Measurements from ENCODE around the gene SLC16A4. TPM values are rescaled to one million over a fixed set of nuclear protein-coding genes. Genes with fewer than 3 reads are reported as not detected.

The SLC16A4 gene
- total and polyA plus RNA-seq, 10 of the 15 experiments (the other 5 are each of a cell fraction or from before 2014, with no cell fraction given) = 0.13 to 2.2 (median 0.26) TPM; not detected in 1

- TF ChIP-seq REST (IDR thresholded peaks at IDR 0.05; ENCODE audit: low read depth, low read length) (no peak), NRF1 (conservative IDR thresholded peaks at IDR 0.05; ENCODE audit: low read depth, low read length) (no peak), ESRRA (IDR thresholded peaks at IDR 0.05; ENCODE audit: low read length) (no peak), MEF2B (IDR thresholded peaks at IDR 0.05; ENCODE audit: partially characterized antibody, poor library complexity, severe bottlenecking) (peak; percentile 68), ZSCAN29 (IDR thresholded peaks at IDR 0.05) (no peak), HDGF (IDR thresholded peaks at IDR 0.05) (no peak), HDAC2 (IDR thresholded peaks at IDR 0.05) (no peak), CEBPZ (IDR thresholded peaks at IDR 0.05; ENCODE audit: low read depth, low read length) (peak; percentile 91), PAX8 (IDR thresholded peaks at IDR 0.05) (no peak), SUPT20H (IDR thresholded peaks at IDR 0.05; ENCODE audit: borderline replicate concordance, control insufficient read depth, low read depth, low read length) (no peak), BCL3 (IDR thresholded peaks at IDR 0.05; ENCODE audit: borderline replicate concordance, insufficient read depth, low read depth, low read length, poor library complexity, severe bottlenecking) (no peak), SKIL (IDR thresholded peaks at IDR 0.05; ENCODE audit: low read depth, poor library complexity, severe bottlenecking) (peak; percentile 87), YY1 (IDR thresholded peaks at IDR 0.05; ENCODE audit: low read depth, low read length) (no peak), KLF5 (IDR thresholded peaks at IDR 0.05; ENCODE audit: partially characterized antibody) (no peak), SMAD5 (IDR thresholded peaks at IDR 0.05; ENCODE audit: low read depth) (no peak), NR2C2 (IDR thresholded peaks at IDR 0.05; ENCODE audit: borderline replicate concordance, control insufficient read depth, insufficient read length, low read depth) (no peak)
Measured at GRCh38 chr1:110338886-110339406, 51.9 kb downstream of the SLC16A4 start, which contains the start of gene RBM15 (continued).
